ENCODE data around the gene SEZ6L2. TPM values are rescaled to one million over a fixed set of nuclear protein-coding genes. Genes with fewer than 3 reads are reported as not detected.

Gene SEZ6L2
- total and polyA plus RNA-seq, 2 donors: 0.66 to 0.98 TPM

- Histone ChIP-seq H3K36me3 (ENCODE audit: control insufficient read depth in 2 of 2, insufficient read depth in 2 of 2, low read length in 1 of 2) (peaks cover 27 to 33% of the 10 kb centered on the region in 2 donors), H3K4me1 (ENCODE audit: control insufficient read depth in 2 of 2, insufficient read depth in 2 of 2, low read length in 2 of 2) (peaks cover 5 to 22% of the 10 kb centered on the region in 2 donors), H3K27ac (ENCODE audit: low read depth in 1 of 2, low read length in 1 of 2) (peak within 1 kb of the TSS; percentile 94 to 99), H3K4me3 (ENCODE audit: low read length in 2 of 2) (peak within 1 kb of the TSS; percentile 89 to 92), H3K27me3 (ENCODE audit: control insufficient read depth in 2 of 2, insufficient read depth in 1 of 2, low read length in 1 of 2) (peaks cover 0 to 2% of the 10 kb centered on the region in 2 donors), H3K9me3 (ENCODE audit: control insufficient read depth in 2 of 2, insufficient read depth in 1 of 2, low read length in 1 of 2) (no peaks in the 10 kb centered on the region)
- under 1% methylated on average over 57 of the region's 57 CpGs for WGBS
- DNase-seq (ENCODE audit: low read depth in 6 of 9, low spot score in 9 of 9): peak; percentile 90 to 99 (median 96)
Observed at GRCh38 chr16:29862884-29863668, 36.3 kb downstream of the SEZ6L2 start, which contains the start of gene CDIPT. CDIPT (minus strand) TSS chr16:29863226; CDS start chr16:29862857, 369 bp downstream.

GRCh38 chr16:29862383-29862883 is 36.9 kb downstream of the SEZ6L2 start:
- Histone ChIP-seq H3K4me1 (ENCODE audit: control insufficient read depth in 2 of 2, insufficient read depth in 2 of 2, low read length in 2 of 2) (peaks cover 5 to 22% of the 10 kb centered on the region in 2 donors), H3K27ac (ENCODE audit: low read depth in 1 of 2, low read length in 1 of 2) (peak overlapping the region; percentile 94 to 99), H3K36me3 (ENCODE audit: control insufficient read depth in 2 of 2, insufficient read depth in 2 of 2, low read length in 1 of 2) (peaks cover 27 to 33% of the 10 kb centered on the region in 2 donors), H3K9me3 (ENCODE audit: control insufficient read depth in 2 of 2, insufficient read depth in 1 of 2, low read length in 1 of 2) (no peaks in the 10 kb centered on the region), H3K27me3 (ENCODE audit: control insufficient read depth in 2 of 2, insufficient read depth in 1 of 2, low read length in 1 of 2) (no peaks in the 10 kb centered on the region), H3K4me3 (ENCODE audit: low read length in 2 of 2) (peak overlapping the region; percentile 89 to 92)
- 3% methylated on average over 27 of the region's 27 CpGs for WGBS
- DNase-seq (ENCODE audit: low read depth in 6 of 9, low spot score in 9 of 9): no peak

- 98% methylated on average over 9 of the region's 9 CpGs for whole genome bisulfite sequencing
- no peaks in the 10 kb centered on the region for H3K27me3 ChIP-seq (ENCODE audit: control insufficient read depth in 2 of 2, insufficient read depth in 1 of 2, low read length in 1 of 2)
- no peak for DNase-seq (ENCODE audit: low read depth in 6 of 9, low spot score in 9 of 9)
- H3K9me3 ChIP-seq (ENCODE audit: control insufficient read depth in 2 of 2, insufficient read depth in 1 of 2, low read length in 1 of 2): no peaks in the 10 kb centered on the region
- peaks cover 5 to 34% of the 10 kb centered on the region in 2 donors for H3K4me1 ChIP-seq (ENCODE audit: control insufficient read depth in 2 of 2, insufficient read depth in 2 of 2, low read length in 2 of 2)
- peaks cover 27 to 33% of the 10 kb centered on the region in 2 donors for H3K36me3 ChIP-seq (ENCODE audit: control insufficient read depth in 2 of 2, insufficient read depth in 2 of 2, low read length in 1 of 2)
- H3K27ac ChIP-seq (ENCODE audit: low read depth in 1 of 2, low read length in 1 of 2): no peak overlapping the region
- no peak overlapping the region for H3K4me3 ChIP-seq (ENCODE audit: low read length in 2 of 2)
Observed at GRCh38 chr16:29860218-29860617, 39.1 kb downstream of the SEZ6L2 start.

- no peak overlapping the region for H3K4me3 ChIP-seq (ENCODE audit: low read length in 2 of 2)
- H3K27ac ChIP-seq (ENCODE audit: low read depth in 1 of 2, low read length in 1 of 2): no peak overlapping the region
- H3K36me3 ChIP-seq (ENCODE audit: control insufficient read depth in 2 of 2, insufficient read depth in 2 of 2, low read length in 1 of 2): peaks cover 27 to 33% of the 10 kb centered on the region in 2 donors
- 97% methylated on average over 19 of the region's 19 CpGs for WGBS
- H3K4me1 ChIP-seq (ENCODE audit: control insufficient read depth in 2 of 2, insufficient read depth in 2 of 2, low read length in 2 of 2): peaks cover 5 to 34% of the 10 kb centered on the region in 2 donors
- H3K9me3 ChIP-seq (ENCODE audit: control insufficient read depth in 2 of 2, insufficient read depth in 1 of 2, low read length in 1 of 2): no peaks in the 10 kb centered on the region
- H3K27me3 ChIP-seq (ENCODE audit: control insufficient read depth in 2 of 2, insufficient read depth in 1 of 2, low read length in 1 of 2): no peaks in the 10 kb centered on the region
- no peak for DNase-seq (ENCODE audit: low read depth in 6 of 9, low spot score in 9 of 9)
Observed at GRCh38 chr16:29858974-29859373, 40.4 kb downstream of the SEZ6L2 start.

- Histone ChIP-seq H3K4me1 (ENCODE audit: control insufficient read depth in 2 of 2, insufficient read depth in 2 of 2, low read length in 2 of 2) (peaks cover 5 to 29% of the 10 kb centered on the region in 2 donors), H3K9me3 (ENCODE audit: control insufficient read depth in 2 of 2, insufficient read depth in 1 of 2, low read length in 1 of 2) (no peaks in the 10 kb centered on the region), H3K27ac (ENCODE audit: low read depth in 1 of 2, low read length in 1 of 2) (no peak overlapping the region), H3K36me3 (ENCODE audit: control insufficient read depth in 2 of 2, insufficient read depth in 2 of 2, low read length in 1 of 2) (peaks cover 27 to 33% of the 10 kb centered on the region in 2 donors), H3K4me3 (ENCODE audit: low read length in 2 of 2) (no peak overlapping the region), H3K27me3 (ENCODE audit: control insufficient read depth in 2 of 2, insufficient read depth in 1 of 2, low read length in 1 of 2) (no peaks in the 10 kb centered on the region)
- DNase-seq (ENCODE audit: low read depth in 6 of 9, low spot score in 9 of 9): no peak
- WGBS: 95% methylated on average over 10 of the region's 10 CpGs
Observed at GRCh38 chr16:29858149-29858849, 41.1 kb downstream of the SEZ6L2 start.

- Histone ChIP-seq H3K36me3 (ENCODE audit: control insufficient read depth in 2 of 2, insufficient read depth in 2 of 2, low read length in 1 of 2) (peaks cover 27 to 33% of the 10 kb centered on the region in 2 donors), H3K27ac (ENCODE audit: low read depth in 1 of 2, low read length in 1 of 2) (no peak overlapping the region), H3K4me3 (ENCODE audit: low read length in 2 of 2) (no peak overlapping the region), H3K9me3 (ENCODE audit: control insufficient read depth in 2 of 2, insufficient read depth in 1 of 2, low read length in 1 of 2) (no peaks in the 10 kb centered on the region), H3K27me3 (ENCODE audit: control insufficient read depth in 2 of 2, insufficient read depth in 1 of 2, low read length in 1 of 2) (no peaks in the 10 kb centered on the region), H3K4me1 (ENCODE audit: control insufficient read depth in 2 of 2, insufficient read depth in 2 of 2, low read length in 2 of 2) (peaks cover 5 to 24% of the 10 kb centered on the region in 2 donors)
- 95% methylated on average over 7 of the region's 7 CpGs for WGBS
- no peak for DNase-seq (ENCODE audit: low read depth in 6 of 9, low spot score in 9 of 9)
Observed at GRCh38 chr16:29857133-29857760, 42.1 kb downstream of the SEZ6L2 start.

- Histone ChIP-seq H3K4me1 (ENCODE audit: control insufficient read depth in 2 of 2, insufficient read depth in 2 of 2, low read length in 2 of 2) (peaks cover 0 to 12% of the 10 kb centered on the region in 2 donors), H3K27me3 (ENCODE audit: control insufficient read depth in 2 of 2, insufficient read depth in 1 of 2, low read length in 1 of 2) (no peaks in the 10 kb centered on the region), H3K9me3 (ENCODE audit: control insufficient read depth in 2 of 2, insufficient read depth in 1 of 2, low read length in 1 of 2) (no peaks in the 10 kb centered on the region), H3K4me3 (ENCODE audit: low read length in 2 of 2) (no peak overlapping the region), H3K36me3 (ENCODE audit: control insufficient read depth in 2 of 2, insufficient read depth in 2 of 2, low read length in 1 of 2) (peaks cover 15% of the 10 kb centered on the region in 2 donors), H3K27ac (ENCODE audit: low read depth in 1 of 2, low read length in 1 of 2) (no peak overlapping the region)
- DNase-seq (ENCODE audit: low read depth in 6 of 9, low spot score in 9 of 9): no peak
- WGBS: 95% methylated on average over 5 of the region's 5 CpGs
Observed at GRCh38 chr16:29854520-29855100, 44.7 kb downstream of the SEZ6L2 start.

- Histone ChIP-seq H3K36me3 (ENCODE audit: control insufficient read depth in 2 of 2, insufficient read depth in 2 of 2, low read length in 1 of 2) (peaks cover 2% of the 10 kb centered on the region in 2 donors), H3K4me1 (ENCODE audit: control insufficient read depth in 2 of 2, insufficient read depth in 2 of 2, low read length in 2 of 2) (peaks cover 3 to 24% of the 10 kb centered on the region in 2 donors), H3K27ac (ENCODE audit: low read depth in 1 of 2, low read length in 1 of 2) (no peak overlapping the region), H3K27me3 (ENCODE audit: control insufficient read depth in 2 of 2, insufficient read depth in 1 of 2, low read length in 1 of 2) (no peaks in the 10 kb centered on the region), H3K9me3 (ENCODE audit: control insufficient read depth in 2 of 2, insufficient read depth in 1 of 2, low read length in 1 of 2) (no peaks in the 10 kb centered on the region), H3K4me3 (ENCODE audit: low read length in 2 of 2) (no peak overlapping the region)
- 77% methylated on average over 7 of the region's 7 CpGs for WGBS
- no peak for DNase-seq (ENCODE audit: low read depth in 6 of 9, low spot score in 9 of 9)
Observed at GRCh38 chr16:29852654-29853053, 46.7 kb downstream of the SEZ6L2 start.
